DND-41 (cell line): Measurements from ENCODE around the gene FAM193B.

ENCODE experiments used
- CTCF ChIP-seq: IDR thresholded peaks from 2 replicates; pipeline ENCODE4 v1.5.1; 2012; ENCODE audit warnings: borderline replicate concordance, low read length, moderate library complexity, mild to moderate bottlenecking; ENCODE audit not compliant: poor library complexity, severe bottlenecking; ENCODE audit errors: extremely low read depth
- EZH2 ChIP-seq: IDR thresholded peaks from 3 replicates; pipeline ENCODE4 v1.6.1; 2012; ENCODE audit warnings: borderline replicate concordance, low read depth, mild to moderate bottlenecking, moderate library complexity, low read length, inconsistent platforms; ENCODE audit not compliant: severe bottlenecking

- no peak for TF ChIP-seq CTCF
- no peak for TF ChIP-seq EZH2
Observed at GRCh38 chr5:177536386-177536785, 18.0 kb downstream of the FAM193B start.
